MV-4-11 (cell line): ENCODE measurements around the gene SLC25A25.
"Not testable (repeated sequence)": the region's sequence is repeated elsewhere in the genome, so short reads cannot be mapped to it uniquely, and the experiment has no call there.

ENCODE experiments used
- DNase-seq: peaks from one replicate; lab custom pipeline; 2025; lab: John Stamatoyannopoulos, UW

The SLC25A25 gene

DNA sequence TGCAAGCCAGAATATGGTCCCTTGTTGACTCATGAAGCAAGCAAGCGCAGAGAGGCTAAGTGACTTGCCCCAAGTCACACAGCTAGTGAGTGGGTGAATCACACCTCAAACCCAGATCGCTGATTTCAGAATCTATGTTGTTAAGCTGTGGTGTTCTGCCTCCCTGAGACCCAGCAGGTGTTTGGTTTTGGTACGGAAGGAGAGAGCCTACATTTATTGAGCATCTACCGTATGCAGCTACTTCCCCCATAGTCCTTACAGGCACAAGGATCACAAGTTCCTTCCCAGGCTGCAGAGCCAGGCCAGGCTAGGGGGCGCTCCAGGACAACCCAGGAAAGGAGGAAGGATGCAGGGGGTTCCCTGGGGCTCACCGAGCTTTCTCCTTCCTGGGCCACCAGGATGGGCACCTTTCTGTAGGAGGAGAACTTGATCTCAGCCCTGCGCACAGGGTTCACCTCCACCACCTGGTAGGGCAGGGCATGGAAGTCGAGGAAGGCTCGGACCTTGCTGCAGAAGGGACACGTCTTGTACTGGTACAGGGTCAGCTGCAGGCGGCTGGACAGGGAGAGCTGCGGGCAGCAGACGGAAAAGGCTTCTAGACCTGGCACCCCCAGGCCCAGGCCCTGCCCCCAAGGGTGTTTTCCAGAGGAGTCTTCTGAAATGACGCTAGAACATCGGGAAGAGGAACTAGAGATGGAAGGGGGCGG, 57.0 kb downstream of the SLC25A25 start:
- DNase-seq: peak; percentile 64

DNA sequence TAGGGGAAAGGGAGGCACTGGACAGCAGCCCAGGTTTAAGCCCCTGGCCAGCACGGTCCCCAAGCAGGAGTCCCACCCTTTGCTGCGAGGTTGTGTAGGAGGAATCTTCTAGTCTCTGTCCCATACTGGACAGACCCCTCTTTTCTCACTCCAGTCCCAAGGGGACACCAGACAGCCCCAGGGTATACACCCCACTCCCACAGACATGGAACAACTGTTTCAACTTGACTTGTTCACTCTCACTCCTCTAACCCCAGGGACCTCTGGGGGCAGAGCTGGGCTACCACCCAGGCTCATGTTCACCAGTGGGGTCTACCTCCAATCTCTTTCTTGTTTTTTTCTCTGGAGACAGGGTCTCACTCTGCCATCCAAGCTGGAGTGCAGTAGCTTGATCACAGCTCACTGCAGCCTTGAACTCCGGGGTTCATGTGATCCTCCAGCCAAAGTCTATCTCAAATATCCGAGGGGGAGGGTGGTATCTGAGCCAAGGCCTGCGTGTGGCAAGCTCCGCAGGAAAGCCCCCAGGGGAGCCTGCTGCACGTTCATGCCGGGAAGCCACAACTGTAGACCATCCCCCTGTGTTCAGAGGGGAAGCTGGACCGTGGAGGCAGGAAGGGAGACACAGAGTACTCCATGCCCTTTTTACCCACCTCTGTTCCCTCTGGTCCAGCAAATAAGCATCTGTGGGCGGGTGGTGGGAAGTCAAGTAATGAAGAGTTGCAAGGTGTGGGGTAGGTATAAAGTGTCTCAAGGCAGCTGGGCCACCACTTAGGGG, 57.7 kb downstream of the SLC25A25 start:
- DNase-seq: no peak

DNA sequence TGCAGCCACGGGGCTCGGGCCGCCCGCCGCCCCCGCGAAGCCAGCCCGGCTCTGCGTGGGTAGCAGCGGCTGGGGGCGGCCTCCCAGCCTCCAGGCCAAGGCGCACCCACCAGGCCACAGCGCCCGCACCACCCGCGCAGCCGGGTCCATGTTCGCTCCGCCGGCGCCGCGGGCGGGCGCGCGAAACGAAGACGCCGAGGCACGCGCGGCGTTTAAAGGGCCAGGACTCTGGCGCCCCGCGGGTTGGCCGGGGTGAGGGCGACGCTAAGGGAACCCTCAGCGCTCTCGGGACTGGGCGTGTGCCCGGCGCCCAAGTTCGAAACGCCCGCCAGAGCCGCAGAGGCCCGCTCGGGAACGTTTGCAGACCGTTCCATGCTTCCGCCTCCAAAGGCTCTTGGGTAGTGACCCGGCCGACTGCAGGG, 59.5 kb downstream of the SLC25A25 start, which contains the start of gene PTGES2:
TSS of gene PTGES2 (minus strand) at position 162 of the 422 bp plus-strand sequence. CDS start at position 150, 12 bp downstream.
- peak; percentile 71 for DNase-seq

DNA sequence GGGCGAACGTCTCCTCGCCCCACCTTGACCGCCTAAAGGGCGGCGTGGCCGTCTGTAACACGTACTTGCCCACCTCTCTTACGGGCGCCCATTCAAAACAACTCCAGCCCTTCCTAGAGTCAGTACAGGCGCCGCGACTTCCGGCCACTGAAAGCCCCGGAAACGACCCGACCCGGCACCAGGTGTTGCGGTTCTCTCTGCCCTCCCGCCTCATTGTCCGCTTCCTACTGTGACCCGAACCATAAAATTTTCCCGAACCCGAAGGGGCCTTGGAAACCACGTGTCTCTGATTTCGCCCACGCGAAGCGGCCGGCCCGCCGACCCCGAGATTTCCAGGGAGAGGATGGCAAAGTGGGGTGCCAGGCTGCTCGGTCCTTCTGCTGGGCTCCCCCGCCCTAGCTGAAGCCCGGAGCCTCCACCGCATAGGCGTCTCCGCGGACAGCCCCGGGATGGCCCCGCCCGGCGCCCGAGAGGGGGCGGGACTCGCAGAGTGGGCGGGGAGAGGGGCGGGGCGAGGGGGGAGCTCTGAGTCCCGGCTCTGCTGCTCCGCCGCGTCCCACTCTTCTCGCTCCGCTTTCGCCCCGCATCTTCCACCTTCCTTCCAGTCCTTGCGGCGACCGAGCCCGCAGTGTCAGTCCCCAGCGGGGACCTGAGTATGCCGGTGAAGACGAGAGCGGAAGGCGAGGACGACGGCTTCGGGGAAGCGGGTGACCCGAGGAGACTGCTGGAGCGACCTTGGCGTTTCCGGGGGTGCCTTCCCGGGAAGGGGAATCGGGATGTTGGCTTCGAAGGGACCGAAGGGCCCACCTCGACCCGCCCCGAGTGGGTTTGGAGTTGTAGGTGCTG, 60.2 kb downstream of the SLC25A25 start:
- DNase-seq: peak; percentile 81

DNA sequence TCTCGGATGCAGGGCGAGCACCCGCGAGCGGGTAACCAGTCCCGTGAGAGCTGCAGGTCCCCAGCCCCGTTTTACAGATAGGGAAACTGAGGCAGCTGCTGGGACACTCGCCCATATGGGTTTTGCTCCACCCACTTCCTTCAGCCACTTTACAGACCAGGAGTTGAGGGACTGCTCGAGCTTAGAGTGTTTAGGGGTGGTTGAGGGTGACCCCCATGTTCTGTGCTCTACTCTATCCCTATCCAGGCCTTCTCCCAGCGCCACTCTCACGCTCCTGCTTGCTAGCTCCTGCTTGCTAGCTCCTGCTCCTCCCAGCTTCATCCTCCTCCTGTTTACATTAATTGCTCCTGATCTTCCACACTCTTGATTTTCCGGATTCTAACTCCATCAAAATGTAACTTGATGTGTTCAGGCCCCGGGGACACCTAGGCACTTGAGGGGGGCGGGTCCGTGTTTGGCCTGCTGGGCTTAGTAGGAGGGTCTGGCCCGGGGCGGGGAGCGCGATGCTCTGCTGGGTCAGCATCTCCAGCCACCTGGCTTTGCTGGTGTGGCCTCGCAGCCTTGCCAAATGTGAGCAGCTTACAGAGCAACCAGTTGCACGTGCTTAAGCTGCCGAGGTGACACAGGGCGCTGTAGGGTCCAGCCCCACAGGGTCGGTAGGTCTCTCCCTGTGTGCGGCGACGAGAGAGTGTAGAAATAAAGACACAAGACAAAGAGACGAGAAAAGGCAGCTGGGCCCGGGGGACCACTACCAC, 61.0 kb downstream of the SLC25A25 start:
- DNase-seq: no peak

DNA sequence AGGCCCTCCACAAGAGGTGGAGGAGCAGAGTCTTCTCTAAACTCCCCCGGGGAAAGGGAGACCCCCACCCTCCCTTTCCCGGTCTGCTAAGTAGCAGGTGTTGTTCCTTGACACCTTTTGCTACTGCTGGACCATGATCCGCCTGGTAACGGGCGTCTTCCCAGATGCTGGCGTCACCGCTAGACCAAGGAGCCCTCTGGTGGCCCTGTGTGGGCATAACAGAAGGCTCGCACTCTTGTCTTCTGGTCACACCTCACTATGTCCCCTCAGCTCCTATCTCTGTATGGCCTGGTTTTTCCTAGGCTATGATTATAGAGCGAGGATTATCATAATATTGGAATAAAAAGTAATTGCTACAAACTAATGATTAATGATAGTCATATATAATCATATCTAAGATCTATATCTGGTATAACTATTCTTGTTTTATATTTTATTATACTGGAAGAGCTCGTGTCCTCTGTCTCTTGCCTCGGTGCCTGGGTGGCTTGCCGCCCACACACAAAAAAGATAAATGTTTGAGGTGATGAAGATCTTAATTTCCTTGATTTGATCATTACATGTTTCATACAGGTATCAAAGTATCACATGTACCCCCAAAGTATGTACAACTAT, 62.1 kb downstream of the SLC25A25 start:
- DNase-seq: not testable (repeated sequence)

DNA sequence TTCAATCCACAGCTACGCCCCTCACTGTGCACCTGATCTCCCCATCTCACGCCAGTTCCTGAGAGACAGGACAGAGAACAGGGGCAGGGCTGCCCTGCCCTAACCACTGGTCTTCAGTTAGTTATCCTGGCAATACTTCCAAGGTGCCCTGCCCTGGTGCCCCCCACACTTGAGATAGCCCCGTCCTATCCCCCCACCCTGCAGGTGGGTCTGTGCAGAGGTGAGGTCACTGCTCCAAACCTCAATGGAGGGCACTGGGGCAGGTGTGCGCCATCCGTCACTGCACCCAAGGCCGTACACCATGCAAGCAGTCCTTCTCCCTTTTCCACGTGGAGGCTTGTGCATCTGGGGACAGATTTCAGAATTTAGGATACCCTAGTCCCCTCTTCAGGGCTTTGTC, 62.6 kb downstream of the SLC25A25 start:
- not testable (repeated sequence) for DNase-seq

DNA sequence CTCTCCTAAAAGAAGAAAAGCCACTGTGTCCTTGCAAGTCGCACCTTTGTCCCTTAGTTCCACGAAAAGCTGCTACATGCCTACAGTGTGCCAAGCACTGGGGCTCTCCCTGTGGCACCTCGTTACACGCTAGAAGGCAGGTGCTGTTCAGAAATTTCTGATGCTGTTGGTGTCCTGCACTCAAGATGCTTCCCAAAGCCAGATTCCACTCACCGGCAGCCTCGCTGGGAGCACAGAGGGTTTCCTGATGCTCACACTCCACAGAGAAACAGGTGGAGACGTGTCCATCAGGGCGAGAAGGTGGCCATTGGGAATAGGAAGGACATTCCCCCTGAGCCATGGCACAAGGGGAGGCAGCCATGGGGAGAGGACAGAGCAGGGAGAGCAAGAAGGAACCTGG, 63.3 kb downstream of the SLC25A25 start:
- DNase-seq: not testable (repeated sequence)

DNA sequence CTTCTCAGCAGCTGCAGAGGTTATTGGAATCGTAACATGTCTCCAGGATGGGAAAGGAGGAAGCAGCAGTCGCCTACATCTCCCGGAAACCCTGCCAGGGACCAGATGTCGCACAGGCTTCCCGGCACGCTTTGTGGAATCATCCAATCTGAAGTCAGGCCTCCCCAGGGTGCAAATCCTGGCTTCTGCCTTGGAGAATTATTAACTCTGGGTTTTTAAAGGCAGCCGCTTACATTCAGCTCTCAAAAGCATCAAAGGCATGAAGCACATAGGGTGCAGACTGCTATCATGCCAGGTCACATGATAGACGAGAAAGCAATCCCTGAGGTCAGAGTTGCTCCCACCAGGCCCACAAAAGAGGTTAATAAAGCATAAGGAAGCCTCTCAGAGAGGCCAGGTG, 64.1 kb downstream of the SLC25A25 start:
- DNase-seq: not testable (repeated sequence)

DNA sequence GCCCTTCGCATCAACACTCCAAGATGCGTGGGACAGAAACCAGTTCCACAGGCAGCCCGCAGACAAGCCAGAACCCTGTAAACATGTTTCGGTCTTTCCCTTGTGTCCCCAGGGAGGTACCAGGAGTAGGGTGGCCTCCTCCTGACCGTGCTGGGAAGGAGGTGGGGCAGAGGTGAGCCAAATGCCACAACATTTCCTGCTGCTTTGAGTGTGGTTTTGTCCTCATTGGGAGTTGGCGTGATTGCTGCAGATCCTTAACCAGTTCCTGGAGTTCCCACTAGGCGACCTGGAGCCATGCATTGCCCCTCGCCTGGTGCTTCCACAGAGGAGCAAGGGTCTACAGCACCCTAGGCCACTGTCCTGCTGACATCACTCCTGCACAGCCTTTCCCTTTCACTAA, 67.5 kb downstream of the SLC25A25 start:
- not testable (repeated sequence) for DNase-seq

DNA sequence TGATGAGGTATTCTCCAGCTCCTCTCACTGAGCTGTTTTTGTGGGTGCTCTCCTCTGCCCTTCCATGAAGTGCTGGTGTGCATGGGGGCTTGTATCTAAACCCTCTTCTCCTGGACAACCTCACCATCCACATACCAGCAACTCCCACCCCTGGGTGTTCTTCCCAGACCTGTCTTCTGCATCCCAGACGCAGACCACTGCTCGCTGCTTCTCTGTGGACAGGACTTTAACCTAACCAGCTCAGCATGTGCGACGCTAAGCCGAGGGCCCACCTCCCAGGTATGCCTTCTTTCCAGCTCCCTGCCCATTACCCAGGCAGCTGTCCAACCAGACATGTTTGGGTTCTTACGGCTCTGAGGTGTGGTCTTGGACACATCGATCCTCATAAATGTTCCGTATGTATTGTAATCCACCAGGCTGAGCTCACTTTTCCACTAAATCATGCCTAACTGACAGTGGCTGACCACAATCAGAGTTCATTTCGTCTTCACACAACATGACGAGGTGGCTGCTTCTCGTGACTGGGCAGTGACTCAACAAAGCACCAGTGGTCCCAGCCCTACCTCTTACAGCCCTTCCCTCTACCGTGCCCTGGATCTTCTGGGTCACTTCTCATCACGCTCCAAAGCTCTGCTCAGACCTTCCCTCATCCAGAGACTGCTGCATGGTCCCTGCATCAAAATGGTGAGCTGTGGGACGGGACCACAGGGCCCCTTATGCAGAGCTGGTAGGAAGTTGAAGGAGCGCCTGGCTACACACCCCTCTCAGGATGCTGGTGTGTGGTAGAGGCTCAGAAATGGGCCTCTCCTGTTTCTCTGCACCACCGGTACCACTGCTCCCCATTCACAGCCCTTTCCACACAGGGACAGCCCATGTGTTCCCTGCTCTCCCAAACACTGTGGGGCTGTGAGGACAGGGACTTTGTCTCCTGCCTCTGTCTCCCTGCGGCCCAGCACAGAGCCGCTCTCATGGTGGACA, 69.1 kb downstream of the SLC25A25 start:
- peak; percentile 59 for DNase-seq

DNA sequence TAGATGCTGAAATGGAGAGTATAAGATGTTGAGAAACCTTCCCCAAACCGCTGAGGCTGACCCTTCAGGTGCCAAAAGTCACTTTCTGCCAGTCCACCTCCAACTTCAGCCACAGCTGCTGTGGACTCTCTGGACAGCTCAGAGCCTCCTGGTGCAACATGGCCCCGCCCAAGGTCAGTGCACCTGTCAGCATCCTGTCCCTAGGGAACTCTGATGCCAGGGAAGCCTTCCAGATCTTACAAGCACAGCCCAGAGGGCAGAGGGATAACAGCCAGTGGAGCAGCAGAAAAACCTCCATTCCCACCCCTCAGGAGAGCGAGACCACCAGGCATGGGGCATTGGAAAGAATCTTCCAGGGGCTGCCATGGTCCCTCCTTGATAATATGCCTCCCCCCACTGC, 70.0 kb downstream of the SLC25A25 start:
- no peak for DNase-seq

DNA sequence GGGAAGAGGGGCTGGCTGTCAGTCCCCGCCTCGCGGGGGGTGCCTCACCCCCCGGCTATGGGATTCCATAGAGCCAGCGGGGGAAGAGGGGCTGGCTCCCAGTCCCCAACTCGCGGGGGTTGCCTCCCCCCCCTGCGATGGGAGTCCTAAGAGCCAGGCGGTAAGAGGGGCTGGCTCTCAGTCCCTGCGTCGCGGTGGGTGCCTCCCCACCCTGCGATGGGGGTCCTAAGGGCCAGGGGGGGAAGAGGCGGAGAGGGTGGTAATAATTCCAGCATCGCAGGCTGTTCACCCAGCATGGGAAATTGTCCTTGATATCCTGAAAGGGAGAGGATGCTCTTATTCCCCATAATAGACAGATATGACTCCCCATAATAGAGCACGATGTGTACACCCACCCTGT, 71.6 kb downstream of the SLC25A25 start:
- DNase-seq: no peak

DNA sequence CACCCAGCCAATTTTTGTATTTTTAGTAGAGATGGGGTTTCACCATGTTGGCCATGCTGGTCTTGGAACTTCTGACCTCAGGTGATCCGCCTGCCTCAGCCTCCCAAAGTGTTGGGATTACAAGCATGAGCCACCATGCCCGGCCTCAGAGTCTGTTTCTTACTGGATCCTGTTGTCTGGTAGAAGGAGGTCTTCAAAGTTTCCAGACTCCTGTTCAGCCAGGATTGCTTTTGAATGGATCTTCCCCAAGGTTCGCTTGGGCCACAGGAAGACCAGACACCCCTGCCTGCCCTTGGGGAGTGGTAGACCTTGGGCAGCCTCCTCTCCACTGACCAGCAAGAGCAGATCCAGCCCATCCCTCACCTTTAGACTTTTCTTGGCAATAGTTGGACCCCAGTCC, 73.6 kb downstream of the SLC25A25 start:
- no peak for DNase-seq

DNA sequence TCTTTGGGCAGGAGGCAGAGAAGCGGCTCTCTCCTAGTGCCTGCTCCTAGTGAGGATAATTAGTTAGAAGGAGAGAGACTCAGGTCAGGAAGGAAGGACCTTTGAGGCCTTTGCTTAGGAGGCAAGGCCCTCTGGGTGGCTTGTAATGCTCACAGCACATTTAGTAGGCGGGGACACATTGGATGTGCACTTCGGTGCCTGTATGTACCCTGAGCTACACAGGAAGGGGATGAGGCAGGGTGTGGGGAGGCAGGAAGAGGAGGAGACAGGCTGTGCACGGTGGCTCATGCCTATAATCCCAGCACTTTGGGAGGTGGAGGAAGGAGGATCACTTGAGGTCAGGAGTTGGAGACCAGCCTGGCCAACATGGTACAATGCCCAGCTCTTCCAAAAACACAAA, 74.0 kb downstream of the SLC25A25 start:
- no peak for DNase-seq

DNA sequence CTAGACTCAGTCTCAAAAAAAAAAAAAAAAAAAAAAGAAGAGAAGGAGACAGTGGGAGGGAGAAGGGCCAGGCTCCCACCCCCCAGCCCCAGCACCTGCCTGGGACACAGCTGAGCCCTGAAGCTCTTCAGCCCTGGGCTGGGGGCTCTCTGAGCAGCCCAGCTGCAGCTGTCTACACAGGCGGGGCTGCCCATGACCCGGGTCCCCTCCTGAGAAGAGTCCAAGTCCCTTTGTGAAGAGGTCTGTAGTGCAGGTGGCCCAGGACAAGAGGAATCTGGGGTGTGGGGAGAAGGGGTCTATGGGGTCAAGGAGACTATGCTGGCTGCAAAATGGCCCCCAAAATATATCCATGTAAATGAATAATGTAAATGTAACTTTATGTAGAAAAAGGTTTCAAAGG, 74.6 kb downstream of the SLC25A25 start:
- no peak for DNase-seq

DNA sequence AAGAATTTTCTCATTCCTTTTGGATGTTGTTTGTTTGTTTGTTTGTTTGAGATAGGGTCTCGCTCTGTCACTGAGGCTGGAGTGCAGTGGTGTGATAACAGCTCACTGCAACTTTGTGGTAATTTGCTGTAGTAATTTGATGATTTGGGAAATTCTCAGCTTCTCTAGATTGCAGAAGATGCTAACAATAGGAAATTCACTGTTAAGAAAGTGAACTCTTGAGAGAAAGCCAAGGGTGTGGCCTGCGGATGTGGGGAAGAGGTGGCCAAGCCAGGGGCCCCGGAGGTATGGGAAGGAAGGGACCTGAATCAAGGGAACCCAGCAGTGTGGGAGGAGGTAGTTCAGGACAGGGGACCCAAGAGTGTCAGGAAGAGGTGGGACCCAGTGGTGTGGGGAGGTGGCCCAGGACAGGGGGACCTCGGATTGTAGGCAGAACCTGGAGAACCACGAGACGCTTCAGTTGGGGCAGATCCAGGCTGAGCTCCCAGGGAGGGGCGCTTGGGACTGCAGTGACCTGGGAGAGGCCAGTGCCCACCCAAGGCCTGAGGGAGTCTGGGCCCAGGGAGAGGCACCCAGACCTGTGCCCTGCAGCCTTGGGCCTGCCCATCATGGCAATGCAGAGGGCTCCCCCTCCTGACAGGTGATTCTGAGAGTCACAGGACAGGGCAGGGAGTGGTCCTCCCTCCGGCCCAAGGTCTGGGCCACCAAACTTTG, 75.7 kb downstream of the SLC25A25 start:
- no peak for DNase-seq

DNA sequence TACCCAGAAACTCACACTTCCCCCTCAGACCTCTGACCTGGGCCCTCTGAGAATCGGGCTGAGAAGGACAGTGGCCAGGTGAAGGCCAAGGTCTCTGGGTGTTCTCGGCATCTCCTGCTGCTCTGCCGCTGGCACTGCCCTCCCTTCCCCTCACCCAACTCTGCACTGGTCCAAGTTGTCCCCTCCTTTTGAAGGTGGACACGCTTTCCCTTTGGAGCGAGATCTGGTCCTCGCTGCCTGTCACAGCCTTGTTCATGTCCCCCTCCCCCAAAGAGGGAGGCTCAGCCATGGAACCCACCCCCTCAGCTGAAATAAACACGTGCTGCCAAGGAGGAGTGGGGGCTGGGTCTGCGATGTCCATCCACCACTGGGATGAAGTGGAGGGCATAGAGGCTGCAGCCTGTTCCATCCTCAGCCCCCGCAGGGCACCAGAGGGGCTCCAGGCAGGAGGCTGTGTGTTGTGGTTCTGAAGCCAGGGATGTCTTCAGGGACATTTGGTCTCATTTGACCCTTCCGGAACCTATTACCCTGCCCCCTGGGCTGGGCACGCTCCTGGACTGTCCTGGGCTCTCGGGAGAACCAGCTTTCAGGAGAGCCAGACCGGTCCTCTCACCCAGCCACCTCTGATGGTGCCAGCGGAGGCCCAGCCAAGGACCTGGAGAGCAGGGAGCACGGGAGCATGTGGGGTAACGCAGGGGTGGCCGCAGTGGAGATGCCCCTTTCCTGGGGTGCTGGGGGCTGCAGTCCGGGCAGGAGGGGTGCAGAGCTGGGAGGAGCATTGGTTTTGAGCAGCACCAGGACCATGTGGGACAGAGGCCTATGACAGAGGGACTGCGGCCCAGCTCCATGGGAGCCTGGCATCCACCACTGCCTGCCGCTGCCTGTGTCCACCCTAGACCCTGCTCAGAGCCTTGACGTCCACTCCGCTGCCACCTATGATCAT, 76.5 kb downstream of the SLC25A25 start:
- no peak for DNase-seq
